ENCODE data around the gene SPIC.
A peak's percentile ranks its signal among the peaks of the same experiment; 100 is the strongest.
"Not testable (repeated sequence)": the region's sequence is repeated elsewhere in the genome, so short reads cannot be mapped to it uniquely, and the experiment has no call there.

The SPIC gene
- total RNA-seq: 0 reads per million in 3 experiments

GRCh38 chr12:101474711-101475386, at the start of gene SPIC:
TSS of gene SPIC (plus strand) at chr12:101475336. CDS start at chr12:101476905, 1,569 bp downstream.
- no peak for DNase-seq

DNA sequence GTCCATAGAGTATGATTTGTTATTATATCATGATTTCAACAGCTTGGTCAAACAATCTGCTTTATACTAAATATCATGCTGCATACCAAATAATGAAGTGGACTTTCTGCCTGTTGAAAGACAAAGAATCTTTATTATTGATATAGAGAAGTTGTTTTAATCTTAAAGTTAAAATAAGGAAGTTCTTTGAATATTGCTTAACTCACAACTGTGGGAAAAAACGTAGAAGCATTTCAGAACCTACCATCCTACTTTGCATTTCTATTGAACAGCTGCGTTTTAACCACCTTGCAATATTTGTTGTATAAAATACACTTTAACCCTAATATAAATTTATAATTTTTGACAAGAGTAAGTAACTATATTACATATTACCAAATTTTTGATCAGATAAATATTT, 44.7 kb upstream of the SPIC start:
- no peak for DNase-seq

GRCh38 chr12:101436136-101436535, 39.0 kb upstream of the SPIC start:
- no peak for DNase-seq

DNA sequence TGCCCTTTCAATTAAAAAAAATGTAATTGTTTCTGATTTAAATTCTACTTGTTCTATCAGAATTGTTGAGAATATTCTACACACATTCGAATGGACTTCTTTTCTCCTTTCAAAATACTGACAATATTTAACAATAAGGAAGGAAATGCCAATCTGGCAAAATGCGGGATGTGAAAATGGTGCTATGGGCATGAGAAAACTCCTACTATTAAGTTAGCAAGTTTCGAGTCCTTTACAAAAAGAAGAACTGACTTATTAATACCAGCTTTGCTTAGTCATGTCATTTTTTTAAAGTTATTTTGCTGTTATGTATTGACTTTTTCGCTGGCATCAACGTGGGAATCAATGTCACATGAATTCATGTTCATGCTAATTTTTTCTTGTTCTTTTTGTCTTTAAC, 35.9 kb upstream of the SPIC start:
- no peak for DNase-seq

- no peak for DNase-seq
Measured at GRCh38 chr12:101441461-101442224, 33.5 kb upstream of the SPIC start.

DNA sequence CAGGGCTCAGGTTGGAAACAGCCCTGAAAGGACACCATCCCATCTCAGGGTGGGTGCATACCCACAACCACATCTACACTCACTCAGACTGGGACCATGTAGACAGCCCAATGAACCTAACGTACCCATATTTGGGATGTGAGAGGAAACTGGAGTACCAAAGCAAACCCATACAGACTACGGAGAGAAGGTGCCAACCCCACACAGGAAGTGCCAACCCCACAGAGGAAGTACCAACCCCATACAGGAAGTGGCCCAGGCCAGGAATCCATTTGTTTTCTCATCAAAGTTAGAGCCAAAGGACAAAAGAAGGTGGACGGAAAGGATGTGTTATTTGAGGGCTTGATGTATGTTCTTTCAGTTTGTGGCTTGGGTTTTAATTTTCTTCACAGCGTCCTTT, 19.5 kb upstream of the SPIC start:
- peak; percentile 16 for DNase-seq

- no peak for DNase-seq
Measured at GRCh38 chr12:101459642-101460346, 15.3 kb upstream of the SPIC start.

DNA sequence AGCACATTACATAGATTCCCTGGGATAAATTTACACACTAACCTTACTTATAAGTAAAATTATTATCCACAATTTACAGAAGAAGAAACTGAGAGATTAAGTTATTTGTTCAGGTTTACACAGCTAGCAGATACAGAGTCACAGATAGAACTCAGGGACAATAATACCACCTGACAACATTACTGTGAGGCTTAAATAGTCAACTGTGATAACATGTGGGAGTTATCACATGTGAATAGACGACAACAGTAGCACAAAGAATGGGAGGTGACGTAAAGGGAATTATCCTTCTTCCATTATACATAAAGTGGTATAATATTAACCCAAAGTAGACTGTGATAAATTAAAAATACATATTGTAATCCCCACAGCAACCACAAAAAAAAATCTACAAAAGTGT, 6.2 kb upstream of the SPIC start:
- DNase-seq: no peak

GRCh38 chr12:101470939-101471338, 4.2 kb upstream of the SPIC start:
- no peak for DNase-seq

GRCh38 chr12:101471878-101472277, 3.3 kb upstream of the SPIC start:
- not testable (repeated sequence) for DNase-seq

GRCh38 chr12:101474248-101474647, 888 bp upstream of the SPIC start:
- DNase-seq: no peak

DNA sequence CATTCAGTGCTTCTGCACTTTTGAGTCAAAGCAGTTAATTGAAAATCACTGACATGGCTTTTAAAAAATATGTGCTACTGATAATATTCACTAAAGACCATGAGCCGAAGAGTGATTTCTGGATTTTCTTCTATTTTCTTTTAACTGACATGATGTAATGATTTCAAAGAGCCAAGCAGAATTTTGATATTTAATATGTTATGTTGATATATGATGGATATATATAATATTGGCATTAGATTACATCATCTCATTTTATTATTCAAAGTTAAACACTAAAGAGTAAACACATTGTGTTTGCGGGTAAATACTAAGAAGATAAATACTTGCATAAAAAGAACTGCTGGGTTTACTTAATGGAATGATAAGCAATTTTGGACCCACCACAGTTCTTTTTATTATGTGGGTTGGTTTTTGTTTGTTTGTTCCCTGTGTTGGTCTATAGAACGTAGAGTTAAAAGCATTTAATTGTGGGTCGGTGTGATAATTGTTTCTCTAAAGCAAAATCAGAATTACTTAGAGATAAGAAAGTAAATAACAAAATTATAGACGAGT, 692 bp downstream of the SPIC start:
- no peak for DNase-seq

- no peak for DNase-seq
Measured at GRCh38 chr12:101480849-101481248, 5.7 kb downstream of the SPIC start.

DNA sequence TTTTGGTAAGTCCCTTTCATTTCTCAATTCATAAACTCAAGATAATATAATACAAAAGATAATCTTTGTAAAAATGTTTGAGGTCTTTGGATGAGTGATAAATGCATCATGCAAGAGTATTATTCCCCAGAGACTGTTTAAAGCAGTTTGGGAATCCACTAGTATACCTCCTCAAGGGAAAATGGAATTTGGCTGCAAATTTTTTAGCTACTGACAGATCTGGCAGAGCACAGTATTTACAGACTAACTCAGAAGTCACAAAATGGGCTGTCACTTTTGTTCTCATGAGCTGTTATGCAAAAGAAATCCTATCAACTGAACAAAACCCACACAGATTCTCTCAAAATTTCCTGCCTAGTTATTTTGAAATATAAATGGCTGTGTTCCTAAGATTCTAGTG, 9.9 kb downstream of the SPIC start:
- DNase-seq: no peak

- no peak for DNase-seq
Measured at GRCh38 chr12:101488469-101488868, 13.3 kb downstream of the SPIC start.

DNA sequence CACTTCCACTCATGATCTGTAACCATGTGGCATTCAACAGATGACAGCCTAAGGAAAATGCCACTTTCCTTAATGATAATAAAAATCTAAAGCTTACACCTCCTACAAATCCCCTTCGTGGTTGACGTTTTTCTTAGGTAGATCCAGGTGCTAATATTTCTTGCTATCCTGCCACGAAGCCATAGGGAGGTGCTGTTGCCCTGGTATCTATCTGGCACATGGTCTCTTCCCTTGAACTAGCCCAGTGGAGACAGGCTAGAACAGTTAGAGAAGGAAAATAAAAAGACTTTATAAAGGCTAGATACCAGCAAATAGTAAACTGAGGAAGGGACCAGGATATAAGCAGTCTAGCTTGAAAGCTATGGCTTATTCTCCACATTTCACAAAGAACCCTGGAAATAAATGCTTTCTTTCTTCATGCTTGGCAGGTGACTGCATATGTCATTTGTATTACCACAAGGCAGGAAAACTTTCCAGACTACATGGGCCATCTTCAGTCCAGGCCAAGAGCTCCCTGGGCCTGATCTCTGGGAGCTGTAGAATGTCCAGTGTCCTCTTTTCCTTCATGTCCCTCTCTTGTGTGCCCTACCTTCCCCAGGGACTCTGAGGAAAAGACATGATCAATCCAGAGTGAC, 15.3 kb downstream of the SPIC start:
- DNase-seq: no peak

DNA sequence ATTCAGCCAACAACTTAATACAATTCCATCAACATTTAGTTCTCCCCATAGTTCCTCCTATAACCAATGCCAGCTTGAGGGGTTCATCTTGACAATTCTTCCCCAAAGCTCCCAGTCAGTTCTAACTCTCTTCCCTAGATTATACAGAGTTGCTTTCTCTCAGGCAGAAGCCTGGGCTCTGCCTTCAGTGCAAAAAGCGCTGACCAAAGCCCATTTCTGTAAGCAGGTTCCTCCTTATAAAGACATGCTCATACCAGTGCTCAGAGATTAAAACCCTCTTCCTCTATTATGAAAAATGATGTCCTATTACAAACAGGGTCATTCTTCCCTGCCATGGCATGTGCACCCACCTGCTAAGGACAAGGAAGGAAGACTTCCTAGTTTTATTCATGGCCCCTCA, 16.2 kb downstream of the SPIC start:
- no peak for DNase-seq

- no peak for DNase-seq
Measured at GRCh38 chr12:101493556-101493955, 18.4 kb downstream of the SPIC start.

GRCh38 chr12:101498252-101498651, 23.1 kb downstream of the SPIC start:
- no peak for DNase-seq

- DNase-seq: no peak
Measured at GRCh38 chr12:101501410-101501995, 26.4 kb downstream of the SPIC start.

DNA sequence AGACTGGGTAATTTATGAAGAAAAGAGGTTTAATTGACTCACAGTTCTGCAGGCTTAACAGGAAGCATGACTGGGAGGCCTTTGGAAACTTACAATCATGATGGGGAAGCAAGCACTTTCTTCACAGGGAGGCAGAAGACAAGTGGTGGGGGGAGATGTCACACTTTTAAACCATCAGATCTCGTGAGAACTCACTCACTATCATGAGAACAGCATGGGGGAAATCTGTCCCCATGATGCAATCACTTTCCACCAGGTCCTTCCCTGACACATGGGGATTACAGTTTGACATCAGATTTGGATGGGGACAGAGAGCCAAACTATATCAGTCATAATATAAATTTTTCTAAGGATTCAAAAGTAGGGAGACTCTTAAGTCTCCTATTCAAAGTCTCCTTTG, 46.0 kb downstream of the SPIC start:
- no peak for DNase-seq

DNA sequence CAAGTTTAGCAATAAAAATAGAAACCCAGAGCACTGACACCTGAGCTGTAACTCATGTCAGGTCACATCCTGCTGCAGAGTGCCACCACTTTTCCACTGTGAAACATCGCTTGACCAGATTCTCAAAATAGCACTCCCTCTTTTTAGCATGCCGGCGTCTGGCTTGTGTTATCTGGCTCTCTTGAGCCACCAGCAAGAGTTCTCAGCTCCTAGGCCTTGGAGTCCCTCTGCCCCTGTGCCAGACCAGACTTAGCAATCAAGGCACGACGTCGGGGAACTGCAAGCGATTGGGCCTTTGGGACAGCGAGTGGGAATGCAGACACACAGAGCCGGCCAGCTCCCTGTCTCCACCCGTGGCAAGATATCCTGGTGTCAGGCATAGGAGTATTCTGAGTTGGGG, 52.5 kb downstream of the SPIC start:
- no peak for DNase-seq
